Motor neuron (in vitro differentiated cells): Measurements from ENCODE around the gene HACD2. TPM values are rescaled to one million over a fixed set of nuclear protein-coding genes. Genes with fewer than 3 reads are reported as not detected.

Experiments used
- ATAC-seq, 8 experiments: fragments of 200-7000 bp; cut with Tn5 transposase; replicated peaks in 6 of 8; 2 replicates each; pipeline ENCODE4 v1.8.0; 2021; ENCODE audit warnings: mild to moderate bottlenecking in 8 of 8, moderate library complexity in 8 of 8
- H3K27ac ChIP-seq, 2 donors: fragments of 250-450 bp; sonication (Bioruptor Pico); 2 replicates each; pipeline ENCODE4 v1.9.0; 2021; ENCODE audit warnings: antibody characterized with exemption in 2 of 2, mild to moderate bottlenecking in 2 of 2, moderate library complexity in 1 of 2
- H3K4me1 ChIP-seq, 2 donors: fragments of 250-450 bp; sonication (Bioruptor Pico); replicated peaks in 1 of 2; 2 replicates each; pipeline ENCODE4 v1.6.1; 2021; ENCODE audit warnings: antibody characterized with exemption in 2 of 2, mild to moderate bottlenecking in 2 of 2, moderate library complexity in 1 of 2
- H3K4me3 ChIP-seq, 5 donors: fragments of 250-450 bp; sonication (Bioruptor Pico); 2 replicates each; pipeline ENCODE4 v1.9.0; 2021; ENCODE audit warnings: antibody characterized with exemption in 5 of 5, mild to moderate bottlenecking in 5 of 5, moderate library complexity in 4 of 5
- WGBS, 10 experiments: fragments of 450-650 bp; shearing (Covaris generic); methylation state at CpG; one replicate each; pipeline ENCODE4 v1.0.0; 2022; 5-methylcytosine and 5-hydroxymethylcytosine counted together
- in situ Hi-C, 9 experiments: fragments of 400-800 bp; cut with MboI; loops; one replicate each; pipeline ENCODE4 v1.15.0; 2021; ENCODE audit warnings: low sequenced_read_pairs in 9 of 9, low pct_unique_long_range_greater_than_20kb in 2 of 9; ENCODE audit not compliant: unreplicated experiment in 9 of 9
- total RNA-seq, 8 experiments: library from RNA; unstranded; fragments of 300-600 nt; gene quantifications; 2 replicates each; pipeline versions ENCODE4 v1.2.3 to v1.2.4, GENCODE V29; 2022

The HACD2 gene
- total RNA-seq, 8 experiments from 2014 or later, result 15.4 to 29.0 (median 20.1) TPM

DNA sequence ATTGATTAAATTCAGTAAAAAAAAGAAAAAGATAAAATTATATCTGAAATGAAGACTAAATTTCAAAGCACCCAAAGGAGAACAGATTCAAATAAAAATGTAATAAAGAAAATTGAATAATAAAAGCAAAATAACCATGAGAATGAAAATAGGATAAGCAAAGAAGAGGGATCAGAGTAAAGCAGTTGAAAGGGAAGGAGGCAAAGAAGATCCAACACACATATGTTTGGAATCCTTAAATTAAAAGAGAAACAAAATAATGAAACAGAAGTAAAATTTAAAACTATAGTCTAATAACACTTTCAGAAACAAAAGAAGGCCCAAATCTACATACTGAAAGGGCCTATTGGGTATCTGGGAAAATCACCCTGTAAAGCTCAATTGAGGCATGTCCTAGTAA lies 32.1 kb downstream of the HACD2 start:
- Histone ChIP-seq H3K4me1 (no peaks in the 10 kb centered on the region), H3K4me3 (no peak overlapping the region), H3K27ac (no peak overlapping the region)
- no peak for ATAC-seq
- in situ Hi-C loops, result loop anchor here in 1 of 9 experiments (25.0 kb wide), 1 partner anchor 215 kb away; no protein-coding TSS in a partner anchor

DNA sequence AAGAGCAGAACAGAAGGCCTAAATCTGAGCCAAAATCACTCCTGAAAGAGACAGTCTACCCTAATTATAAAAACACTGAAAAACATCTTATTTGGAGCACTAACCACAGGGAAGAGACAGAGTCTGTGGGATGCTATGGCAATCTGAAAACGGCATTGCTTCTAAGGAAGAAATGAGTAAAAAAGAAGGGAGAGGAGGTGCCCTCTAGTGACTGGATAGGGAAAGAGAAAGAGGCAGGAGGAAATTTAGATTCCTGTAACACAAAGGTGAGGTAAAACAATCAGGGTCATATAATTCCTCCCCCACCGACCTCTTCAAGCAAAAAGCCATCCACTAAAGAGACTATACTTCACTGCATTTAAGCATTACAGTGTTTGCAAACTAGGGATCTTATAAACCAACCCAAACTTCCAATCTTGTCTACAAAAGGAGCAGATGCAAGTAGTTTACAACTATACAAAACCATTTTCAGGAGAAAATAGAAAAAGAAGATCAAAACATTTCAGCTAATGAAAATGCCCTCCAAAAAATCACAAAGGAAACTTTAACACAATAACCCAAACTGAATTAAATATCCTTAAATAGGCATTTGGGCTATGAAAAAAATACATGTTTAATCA lies 32.6 kb downstream of the HACD2 start:
- in situ Hi-C loops, result loop anchor here in 1 of 9 experiments (25.0 kb wide), 1 partner anchor 215 kb away; no protein-coding TSS in a partner anchor
- WGBS, 10 experiments, result 0 to 44% (median 17%) methylated on average over 1 to 2 of the region's 2 CpGs; no CpG with 5 or more reads in 1 of the 10 experiments
- no peak for ATAC-seq
- Histone ChIP-seq H3K27ac (no peak overlapping the region), H3K4me1 (no peaks in the 10 kb centered on the region), H3K4me3 (no peak overlapping the region)

DNA sequence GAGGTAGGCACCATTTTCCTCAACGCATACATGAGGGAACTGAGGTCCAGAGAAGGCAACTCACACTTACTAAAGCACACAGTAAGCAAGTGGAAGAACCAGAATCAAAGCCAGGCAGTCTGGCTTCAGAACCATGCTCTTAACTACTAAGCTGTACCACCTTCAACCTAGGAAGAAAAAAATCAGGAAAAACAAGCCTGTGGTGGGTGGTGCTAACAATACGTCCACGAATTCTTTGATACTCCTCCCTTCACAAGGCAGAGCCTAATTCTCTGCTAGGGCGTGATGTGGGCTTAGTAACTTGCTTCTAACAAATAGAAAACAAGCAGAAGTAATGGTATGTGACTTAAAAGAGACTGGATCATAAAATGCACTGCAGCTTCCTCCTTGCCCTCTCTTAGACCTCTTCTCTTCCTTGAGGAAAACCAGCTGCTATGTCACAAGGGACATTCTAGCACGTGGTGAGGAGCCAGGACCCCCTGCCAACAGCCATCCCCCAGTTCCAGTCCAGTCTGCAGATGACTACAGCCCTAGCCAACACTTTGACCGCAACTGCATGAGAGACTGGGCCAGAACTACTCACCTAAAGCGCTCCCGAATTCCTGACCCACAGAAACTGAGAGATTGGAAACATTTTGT lies 36.9 kb downstream of the HACD2 start:
- 30 to 100% (median 84%) methylated on average over 1 to 7 of the region's 8 CpGs for WGBS, 10 experiments
- ATAC-seq, result peak in 1 of 8 experiments; percentile 33
- no peak overlapping the region for H3K27ac ChIP-seq

DNA sequence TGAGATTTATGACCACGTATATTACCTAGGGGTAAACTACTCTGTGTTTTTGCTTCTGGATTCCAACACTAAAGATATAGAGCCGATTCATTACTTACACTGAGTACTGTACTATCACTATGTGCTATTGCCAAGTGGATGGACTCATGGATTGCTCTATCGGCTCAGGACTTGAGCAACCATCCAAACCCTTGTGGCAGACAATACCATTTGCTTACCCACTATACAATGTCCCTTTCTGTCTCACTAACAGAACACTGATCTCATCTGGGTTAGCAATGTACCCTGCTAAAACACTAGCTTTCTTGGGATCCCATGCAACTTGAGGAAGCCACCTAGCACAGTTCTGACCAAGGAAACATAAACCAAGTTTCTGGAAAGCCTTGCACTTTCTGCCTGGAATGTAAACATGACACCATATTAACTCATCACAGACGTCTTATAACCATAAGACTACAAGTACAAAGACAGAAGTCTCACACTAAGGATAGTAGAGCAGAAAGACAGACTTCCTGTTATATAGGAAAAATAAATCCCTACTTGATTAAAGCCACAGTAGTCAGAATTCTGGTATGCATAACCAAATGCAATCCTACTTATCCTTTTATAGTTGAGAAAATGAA lies 38.6 kb downstream of the HACD2 start:
- H3K27ac ChIP-seq, result no peak overlapping the region
- in situ Hi-C loops, result no loop called here
- no peak overlapping the region for H3K4me3 ChIP-seq
- no peak for ATAC-seq
- WGBS, 10 experiments, result 60 to 100% (median 96%) methylated on average over 2 to 4 of the region's 4 CpGs
- H3K4me1 ChIP-seq, result peaks cover 0 to 2% of the 10 kb centered on the region in 2 donors

More for the DNA sequence above, 36.9 kb downstream of the HACD2 start:
- H3K4me3 ChIP-seq, result no peak overlapping the region
- in situ Hi-C loops, result no loop called here
- peaks cover 0 to 2% of the 10 kb centered on the region in 2 donors for H3K4me1 ChIP-seq

DNA sequence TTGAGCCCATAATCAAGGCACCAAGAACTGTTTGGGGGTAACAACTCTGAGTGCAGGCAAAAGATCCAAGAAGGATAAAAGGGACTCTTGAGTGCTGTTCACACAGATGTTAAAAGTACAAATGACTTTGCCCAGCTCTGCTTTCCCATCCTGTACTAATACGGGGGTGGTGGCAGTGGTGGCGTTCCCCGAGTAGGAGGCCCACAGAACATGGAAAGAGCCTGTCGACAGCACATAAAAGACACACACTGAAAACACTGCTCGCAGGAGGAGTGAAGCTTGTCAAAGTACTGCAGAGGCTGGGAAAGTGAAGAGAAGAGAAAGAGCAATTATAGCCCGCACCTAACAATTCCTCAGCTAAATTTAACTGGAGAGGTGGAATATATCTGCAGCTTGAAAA lies 40.9 kb downstream of the HACD2 start:
- in situ Hi-C loops, result no loop called here
- no peak overlapping the region for H3K27ac ChIP-seq
- WGBS, 10 experiments, result 32 to 100% (median 66%) methylated on average over 1 to 6 of the region's 6 CpGs; no CpG with 5 or more reads in 2 of the 10 experiments
- ATAC-seq, result no peak
- H3K4me1 ChIP-seq, result peaks cover 0 to 2% of the 10 kb centered on the region in 2 donors
- no peak overlapping the region for H3K4me3 ChIP-seq

DNA sequence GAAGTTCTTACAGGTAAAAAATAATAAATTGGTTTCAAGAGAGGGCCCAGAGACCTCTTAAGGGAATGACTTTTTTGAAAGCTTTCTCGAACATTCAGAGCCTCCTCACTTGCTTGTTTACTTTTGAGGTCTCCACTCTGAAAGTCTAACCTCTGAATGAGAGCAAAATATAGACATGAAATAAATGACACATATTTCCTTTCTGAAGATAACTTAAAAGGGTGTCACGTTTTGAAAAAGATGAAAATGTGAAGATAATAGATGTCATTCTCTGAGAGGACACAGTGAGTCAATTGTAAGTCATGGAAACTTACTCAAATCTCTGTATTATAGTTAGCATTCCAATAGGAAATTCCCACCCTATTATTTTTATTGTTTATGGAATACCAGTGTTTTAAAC lies 44.6 kb downstream of the HACD2 start:
- peaks cover 0 to 2% of the 10 kb centered on the region in 2 donors for H3K4me1 ChIP-seq
- in situ Hi-C loops, result no loop called here
- 45 to 94% (median 67%) methylated on average over 1 to 2 of the region's 2 CpGs; no CpG with 5 or more reads in 2 of the 10 experiments for WGBS, 10 experiments

DNA sequence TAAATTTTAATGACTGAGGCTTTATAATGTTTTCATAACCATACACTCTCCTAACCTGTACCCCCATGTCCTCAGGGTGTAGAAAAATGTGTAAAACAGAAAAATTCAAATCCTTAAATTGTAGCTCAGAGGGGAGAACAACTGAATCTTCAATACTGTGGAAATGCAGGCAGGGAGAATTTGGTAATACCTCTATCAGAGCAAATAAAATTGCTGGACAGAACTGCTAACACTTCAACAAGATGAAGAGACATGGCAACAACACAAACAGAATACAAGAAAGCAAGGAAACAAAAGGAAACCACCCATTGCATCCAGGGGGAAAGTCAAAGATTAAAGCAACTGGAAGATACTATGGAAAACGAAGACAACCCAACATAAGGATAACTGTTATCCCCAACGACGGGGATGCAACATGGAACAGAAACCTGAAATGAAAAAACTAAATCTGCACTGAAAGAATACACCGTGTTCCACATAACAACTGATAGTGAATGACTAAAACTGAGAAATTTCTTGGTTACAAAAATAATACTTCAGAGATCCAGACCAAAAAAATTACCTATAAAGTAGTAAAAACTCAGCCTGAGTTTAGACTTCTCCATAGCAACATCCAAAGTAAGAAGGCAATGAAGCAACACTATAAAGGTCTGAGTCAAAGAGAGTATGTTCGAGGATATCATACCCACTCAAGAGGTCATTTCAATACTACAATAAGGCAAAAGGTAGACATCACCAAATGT lies 48.5 kb downstream of the HACD2 start:
- H3K4me1 ChIP-seq, result no peaks in the 10 kb centered on the region
- H3K4me3 ChIP-seq, result no peak overlapping the region
- no peak overlapping the region for H3K27ac ChIP-seq
- ATAC-seq, result no peak
- 89 to 100% (median 93%) methylated on average over 3 to 5 of the region's 5 CpGs for WGBS, 10 experiments
- in situ Hi-C loops, result no loop called here

More for the DNA sequence above, 44.6 kb downstream of the HACD2 start:
- no peak for ATAC-seq
- no peak overlapping the region for H3K27ac ChIP-seq
- H3K4me3 ChIP-seq, result no peak overlapping the region

DNA sequence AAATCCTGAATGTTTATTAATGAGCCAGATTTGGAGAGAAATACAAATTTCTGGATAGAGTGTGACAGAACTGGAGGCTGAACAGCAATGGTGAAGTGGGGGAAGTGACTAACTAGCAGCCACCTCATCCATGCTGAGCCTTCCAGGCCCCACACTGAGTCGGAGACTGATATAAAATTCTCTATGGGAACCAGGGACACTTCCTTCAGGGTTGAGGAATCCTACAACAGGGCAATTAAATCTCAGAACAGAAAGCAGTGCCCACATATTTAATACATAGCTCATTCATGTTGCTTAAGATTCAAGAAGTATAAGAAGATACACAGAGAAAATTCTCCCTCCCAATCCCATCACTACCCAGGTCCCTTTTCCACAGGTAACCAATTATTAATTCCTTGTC lies 49.3 kb downstream of the HACD2 start:
- ATAC-seq, result peak in 2 of 8 experiments; percentile 39 to 74
- no peaks in the 10 kb centered on the region for H3K4me1 ChIP-seq

DNA sequence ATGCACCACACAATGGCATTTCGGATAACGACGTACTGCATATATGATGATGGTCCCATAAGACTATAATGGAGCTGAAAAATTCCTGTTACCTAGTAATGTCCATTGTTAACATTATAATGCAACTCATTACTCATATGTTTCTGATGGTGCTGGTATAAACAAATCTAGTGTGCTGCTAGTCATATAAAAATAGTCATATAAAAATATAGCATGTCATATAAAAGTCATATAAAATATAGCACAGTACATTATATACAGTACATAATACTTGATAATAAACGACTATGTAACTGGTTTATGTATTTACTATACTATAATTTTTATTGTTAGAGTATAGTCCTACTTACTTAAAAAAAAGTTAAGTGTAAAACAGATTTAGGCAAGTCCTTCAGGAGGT lies 50.6 kb downstream of the HACD2 start:
- H3K27ac ChIP-seq, result no peak overlapping the region
- H3K4me1 ChIP-seq, result no peaks in the 10 kb centered on the region
- H3K4me3 ChIP-seq, result no peak overlapping the region
- ATAC-seq, result no peak
- in situ Hi-C loops, result no loop called here
- 80 to 100% (median 96%) methylated on average over 1 to 4 of the region's 4 CpGs; no CpG with 5 or more reads in 2 of the 10 experiments for WGBS, 10 experiments

More for the DNA sequence above, 49.3 kb downstream of the HACD2 start:
- no peak overlapping the region for H3K4me3 ChIP-seq
- in situ Hi-C loops, result no loop called here
- H3K27ac ChIP-seq, result no peak overlapping the region
- 11 to 80% (median 60%) methylated on average over 1 of the region's 1 CpG; no CpG with 5 or more reads in 5 of the 10 experiments for WGBS, 10 experiments

DNA sequence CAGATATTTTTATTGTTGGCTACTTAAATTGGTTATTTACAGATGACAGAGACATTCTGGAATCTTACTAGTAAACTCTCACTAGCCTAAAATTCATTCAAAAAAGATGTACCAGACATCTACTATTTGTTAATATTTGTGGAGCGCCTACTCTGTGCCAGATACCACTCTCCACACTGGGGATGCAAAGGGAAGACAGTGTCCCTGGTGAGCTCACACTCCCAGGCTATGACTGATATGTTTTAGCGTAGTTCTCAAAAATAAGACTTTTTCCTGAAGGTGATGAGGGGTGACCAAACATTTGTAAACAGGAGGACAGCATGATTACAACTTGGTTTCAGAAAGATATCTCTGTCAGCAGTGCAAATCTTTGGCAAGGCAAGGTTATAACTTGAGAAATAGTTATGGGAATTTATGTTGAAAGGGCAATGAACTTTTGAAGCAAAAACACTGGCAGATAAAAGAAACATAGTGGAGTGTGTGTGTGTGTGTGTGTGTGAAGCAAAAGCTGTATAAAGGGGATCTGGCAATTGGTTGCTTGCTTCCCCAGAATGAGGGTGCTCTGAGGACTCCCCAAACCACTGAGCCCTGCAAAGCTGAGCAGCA lies 51.2 kb downstream of the HACD2 start:
- in situ Hi-C loops, result no loop called here
- Histone ChIP-seq H3K27ac (no peak overlapping the region), H3K4me3 (no peak overlapping the region), H3K4me1 (no peaks in the 10 kb centered on the region)
- WGBS, 10 experiments, result 71 to 100% (median 100%) methylated on average over 1 to 2 of the region's 2 CpGs; no CpG with 5 or more reads in 1 of the 10 experiments
- no peak for ATAC-seq

DNA sequence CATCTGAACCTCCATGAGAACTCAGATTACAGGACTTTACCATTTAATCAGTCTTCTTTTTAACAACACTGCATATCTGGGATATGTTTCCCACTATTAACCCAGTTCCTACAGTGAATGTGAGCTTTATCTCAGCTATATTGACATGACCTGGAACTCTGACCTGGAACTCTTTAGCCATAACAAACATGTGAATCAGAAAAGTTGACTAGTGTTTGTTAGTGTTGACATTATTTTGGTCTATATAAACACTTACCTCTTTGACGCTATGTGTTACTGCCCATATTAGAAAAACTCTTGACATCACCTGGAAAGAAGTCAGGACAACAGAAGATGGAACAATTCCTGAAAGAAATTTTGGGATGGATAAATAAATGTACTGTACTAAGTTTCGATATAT lies 56.7 kb downstream of the HACD2 start:
- peaks cover 0 to 5% of the 10 kb centered on the region in 2 donors for H3K4me1 ChIP-seq
- 80 to 100% (median 100%) methylated on average over 1 to 2 of the region's 2 CpGs; no CpG with 5 or more reads in 1 of the 10 experiments for WGBS, 10 experiments
- no peak overlapping the region for H3K4me3 ChIP-seq
- in situ Hi-C loops, result no loop called here
- no peak for ATAC-seq
- no peak overlapping the region for H3K27ac ChIP-seq

DNA sequence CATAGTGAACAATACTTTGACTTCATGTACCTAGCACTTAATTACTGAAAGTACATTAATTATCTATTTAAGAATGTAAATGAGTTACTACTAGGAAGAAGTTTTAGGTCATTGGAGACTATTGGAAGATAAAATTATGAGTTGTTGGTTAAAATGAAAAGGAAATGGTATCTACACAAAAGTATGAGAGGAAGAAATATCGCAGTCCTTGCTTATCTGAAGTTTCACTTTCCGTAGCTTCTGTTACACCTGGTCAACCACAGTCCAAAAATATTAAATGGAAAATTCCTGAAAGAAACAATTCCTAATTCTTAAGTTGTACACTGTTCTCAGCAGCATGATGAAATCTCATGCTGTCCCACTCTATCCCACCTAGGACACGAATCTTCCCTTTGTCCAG lies 57.8 kb downstream of the HACD2 start:
- H3K4me1 ChIP-seq, result peaks cover 0 to 5% of the 10 kb centered on the region in 2 donors
- in situ Hi-C loops, result no loop called here
- ATAC-seq, result no peak
- 71 to 100% (median 96%) methylated on average over 1 to 3 of the region's 3 CpGs for WGBS, 10 experiments
- no peak overlapping the region for H3K27ac ChIP-seq
- no peak overlapping the region for H3K4me3 ChIP-seq
